ENCODE data around the gene SHFL.

Gene SHFL

GRCh38 chr19:10110076-10110971 is 24.2 kb downstream of the SHFL start:
- no peak for DNase-seq

DNA sequence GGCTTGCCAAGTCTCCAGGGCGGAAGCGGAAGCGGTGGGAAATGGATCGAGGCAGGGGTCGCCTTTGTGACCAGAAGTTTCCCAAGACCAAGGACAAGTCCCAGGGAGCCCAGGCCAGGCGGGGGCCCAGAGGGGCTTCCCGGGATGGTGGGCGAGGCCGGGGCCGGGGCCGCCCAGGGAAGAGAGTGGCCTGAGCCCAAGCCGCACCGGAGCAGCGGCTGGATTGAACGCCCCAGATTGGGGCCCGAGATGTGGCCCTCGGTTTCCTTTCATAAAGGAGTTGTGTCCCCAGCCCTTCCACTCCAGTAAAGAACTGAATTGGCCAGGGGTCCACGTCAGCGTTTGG is 24.8 kb downstream of the SHFL start:
- no peak for DNase-seq

DNA sequence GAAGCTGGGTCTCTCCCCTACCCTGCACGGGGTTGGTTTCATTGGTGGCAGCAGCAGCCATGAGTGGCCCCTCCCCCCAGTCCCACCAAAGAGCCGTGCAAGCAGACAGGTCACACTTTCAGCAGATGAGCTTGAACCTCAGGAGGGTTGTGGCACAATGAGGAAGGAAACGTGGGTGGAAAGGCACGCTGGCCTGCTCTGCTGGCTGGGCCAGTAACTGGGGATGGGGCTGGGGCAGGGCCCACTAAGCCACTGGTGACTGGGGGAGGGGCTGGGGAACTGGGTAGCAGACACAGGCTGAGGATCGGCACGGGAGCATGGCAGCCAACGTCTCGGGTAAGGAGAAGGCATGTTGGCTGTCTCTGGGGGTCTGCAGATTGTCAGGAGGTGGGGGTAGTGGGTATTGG is 25.3 kb downstream of the SHFL start, which contains the start of gene P2RY11:
Gene P2RY11, plus strand, starts transcription at position 289 of the 407 bp plus-strand sequence. Its CDS starts 29 bp downstream, at position 318.
- no peak for DNase-seq

DNA sequence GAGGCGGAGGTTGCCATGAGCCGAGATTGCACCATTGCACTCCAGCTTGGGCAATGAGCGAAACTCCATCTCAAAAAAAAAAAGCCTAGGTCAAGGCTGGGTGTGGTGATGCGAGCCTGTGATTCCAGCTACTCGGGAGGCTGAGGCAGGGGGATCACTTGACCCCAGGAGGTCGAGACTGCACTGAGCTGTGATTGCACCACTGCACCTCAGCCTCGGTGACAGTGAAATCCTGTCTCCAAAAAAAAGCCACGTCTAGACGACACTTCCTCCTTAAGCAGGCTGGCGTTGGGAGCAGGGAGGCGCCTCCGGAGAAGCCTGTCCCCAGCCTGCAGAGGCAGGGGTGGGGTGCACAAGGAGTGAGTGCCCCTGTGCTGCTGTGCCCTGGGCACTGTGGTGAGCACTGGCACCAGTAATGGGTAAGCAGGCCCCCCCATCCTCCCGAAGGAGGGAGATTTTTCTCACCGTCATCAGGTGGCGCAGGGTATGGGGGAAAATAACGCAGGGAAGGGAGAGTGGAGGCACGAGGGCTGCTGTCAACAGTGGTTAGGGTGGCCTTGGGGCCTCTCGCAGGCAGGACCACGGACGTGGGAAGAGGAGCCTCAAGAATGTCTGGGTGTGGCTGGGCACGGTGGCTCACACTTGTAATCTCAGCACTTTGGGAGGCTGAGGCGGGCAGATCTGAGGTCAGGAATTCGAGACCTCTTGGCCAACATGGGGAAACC is 26.1 kb downstream of the SHFL start:
- no peak for DNase-seq

DNA sequence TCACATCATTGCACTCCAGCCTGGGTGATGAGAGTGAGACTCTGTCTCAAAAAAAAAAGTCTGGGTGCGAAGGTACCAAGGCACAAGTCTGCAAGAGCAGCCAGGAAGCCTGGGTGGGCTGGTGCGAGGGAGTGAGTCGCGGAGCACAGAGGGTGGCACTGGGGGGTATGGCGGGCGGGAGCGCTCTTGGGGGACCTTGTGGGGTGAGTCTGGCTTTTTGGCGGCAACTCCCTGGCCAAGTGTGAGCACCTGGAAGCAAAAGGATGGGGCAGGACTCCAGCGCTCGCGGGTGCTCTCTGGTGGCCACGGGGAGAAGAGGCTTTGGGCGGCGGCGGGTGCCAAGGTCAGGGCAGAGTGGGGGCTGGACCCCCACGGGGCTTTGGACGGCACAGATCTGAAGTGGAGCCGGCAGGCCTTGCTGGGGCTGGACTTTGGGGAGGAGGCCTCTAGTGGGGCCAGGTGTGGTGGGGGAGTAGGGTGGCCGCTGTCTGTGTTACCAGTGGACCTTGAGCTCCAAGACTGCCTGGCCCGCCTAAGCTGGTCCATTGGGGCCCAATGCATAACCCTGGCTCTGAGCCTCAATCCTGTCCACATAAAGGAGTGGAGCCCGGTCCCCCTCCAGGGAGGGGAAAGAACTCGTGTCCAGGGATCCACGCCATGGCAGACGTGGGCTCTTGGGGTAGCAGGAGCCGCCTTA is 26.9 kb downstream of the SHFL start:
- DNase-seq, result no peak

DNA sequence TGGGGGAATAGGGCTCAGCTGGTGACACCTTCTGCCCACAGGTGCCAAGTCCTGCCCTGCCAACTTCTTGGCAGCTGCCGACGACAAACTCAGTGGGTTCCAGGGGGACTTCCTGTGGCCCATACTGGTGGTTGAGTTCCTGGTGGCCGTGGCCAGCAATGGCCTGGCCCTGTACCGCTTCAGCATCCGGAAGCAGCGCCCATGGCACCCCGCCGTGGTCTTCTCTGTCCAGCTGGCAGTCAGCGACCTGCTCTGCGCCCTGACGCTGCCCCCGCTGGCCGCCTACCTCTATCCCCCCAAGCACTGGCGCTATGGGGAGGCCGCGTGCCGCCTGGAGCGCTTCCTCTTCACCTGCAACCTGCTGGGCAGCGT is 27.5 kb downstream of the SHFL start:
- DNase-seq, result no peak

- DNase-seq, result no peak
Measured at GRCh38 chr19:10113964-10114650, 28.0 kb downstream of the SHFL start.

GRCh38 chr19:10114651-10115391 is 28.7 kb downstream of the SHFL start:
- no peak for DNase-seq

DNA sequence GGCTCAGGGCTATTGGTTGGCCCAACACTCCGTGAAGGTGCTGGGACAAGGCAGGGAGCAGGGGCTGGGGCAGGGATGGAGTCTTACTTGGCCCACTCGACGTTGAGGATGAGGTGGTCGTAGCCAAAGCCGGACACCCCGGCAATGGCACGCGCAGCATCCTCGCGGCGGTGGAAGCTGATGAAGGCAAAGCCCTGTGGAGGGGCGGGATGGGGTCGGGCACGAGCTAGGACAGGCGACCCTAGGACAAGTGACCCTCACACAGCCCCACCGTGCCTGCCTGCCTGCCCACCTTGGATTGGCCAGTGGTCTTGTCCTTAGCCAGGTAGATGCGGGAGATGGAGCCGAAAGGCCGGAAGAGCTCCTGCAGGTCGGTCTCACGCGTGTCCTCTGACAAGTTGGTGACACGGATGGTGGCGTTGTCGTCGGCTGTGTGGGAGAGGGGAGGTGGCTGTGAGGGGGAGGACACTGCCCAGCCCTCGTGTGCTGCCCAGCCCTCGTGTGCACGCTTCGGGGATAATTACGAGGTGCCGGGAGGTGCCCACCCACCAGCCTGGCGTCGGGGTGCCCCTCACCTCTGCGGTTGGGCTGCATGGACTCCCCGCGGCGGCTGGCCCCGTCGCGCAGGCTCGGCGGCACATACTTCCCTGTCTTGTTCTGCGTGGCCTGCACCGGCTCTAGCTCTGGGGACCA is 29.4 kb downstream of the SHFL start:
- no peak for DNase-seq

GRCh38 chr19:10116085-10116865 is 30.2 kb downstream of the SHFL start:
- DNase-seq, result no peak

DNA sequence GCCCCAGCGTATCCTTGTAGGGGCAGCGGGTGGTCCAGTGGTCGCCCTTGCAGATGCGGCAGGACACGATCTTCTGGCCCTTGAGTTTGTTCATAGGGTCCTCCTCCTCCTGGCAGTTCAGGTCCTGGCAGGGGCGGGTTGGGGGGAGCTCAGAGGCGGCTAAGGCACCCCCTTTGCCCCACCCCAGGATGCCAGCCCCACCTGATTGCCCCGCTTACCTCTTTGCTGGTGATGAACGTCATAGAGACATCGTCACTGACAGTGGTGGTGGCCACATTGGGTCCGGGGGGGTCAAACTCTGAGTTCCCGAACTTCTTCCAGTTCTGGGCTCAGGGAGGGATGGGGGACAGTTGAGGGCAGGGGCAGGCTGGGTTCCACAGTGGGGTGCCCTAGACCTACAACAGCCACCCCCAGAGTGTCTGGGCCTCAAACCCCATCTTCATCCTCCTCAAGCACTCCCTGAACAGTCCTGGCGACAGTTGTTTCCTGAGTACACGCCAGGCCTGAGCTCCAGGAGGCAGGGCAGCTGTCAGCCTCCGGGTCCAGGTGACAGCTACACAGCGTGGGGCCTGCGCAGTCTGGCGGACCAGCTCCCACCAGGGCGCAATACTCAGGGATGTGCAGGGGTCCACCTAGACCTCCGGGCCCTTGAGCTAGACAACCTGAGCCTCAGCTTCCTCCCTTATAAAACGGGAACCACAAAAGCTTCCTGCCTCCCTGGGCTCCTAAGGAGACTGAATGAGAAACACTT is 30.9 kb downstream of the SHFL start:
- no peak for DNase-seq

DNA sequence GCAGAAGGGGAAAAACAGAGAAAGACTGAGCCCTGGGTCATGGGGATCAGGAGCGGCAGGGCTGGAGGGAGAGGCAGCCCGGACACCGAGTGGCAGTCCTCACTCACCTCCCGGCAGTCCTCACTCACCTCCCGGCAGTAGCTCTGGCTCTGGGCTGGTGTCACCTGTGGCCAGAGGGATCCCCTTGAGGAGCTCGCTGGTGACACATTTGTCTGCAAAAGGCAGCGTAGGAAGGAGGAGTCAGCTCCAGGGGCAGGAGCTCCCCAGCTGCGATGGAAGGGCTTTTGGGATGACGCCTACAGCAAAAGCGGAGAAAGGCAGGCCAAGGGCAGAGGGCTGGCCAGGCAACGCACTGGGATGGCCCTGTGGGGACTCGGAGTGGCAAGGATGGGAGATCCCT is 32.8 kb downstream of the SHFL start:
- no peak for DNase-seq

- DNase-seq, result no peak
Measured at GRCh38 chr19:10120538-10121189, 34.5 kb downstream of the SHFL start.

DNA sequence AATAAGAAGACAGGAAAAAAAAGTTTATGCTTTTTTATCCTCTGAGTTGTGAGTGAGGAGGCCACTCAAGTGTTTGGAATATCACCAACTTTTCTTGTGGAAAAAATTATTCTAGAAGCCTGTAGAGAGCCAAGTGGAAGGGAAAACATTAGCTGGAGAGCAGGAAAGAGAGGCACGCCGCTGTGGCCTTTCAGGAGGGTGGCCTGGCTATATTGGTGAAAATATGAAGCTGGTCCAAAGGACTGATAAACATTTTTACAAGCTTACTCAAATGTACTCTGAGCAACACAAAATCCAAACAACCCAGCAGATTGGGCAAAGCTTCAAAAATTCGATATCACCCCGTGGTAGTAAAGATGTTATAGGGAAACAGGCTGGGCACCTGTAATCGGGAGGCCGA is 35.9 kb downstream of the SHFL start:
- no peak for DNase-seq

- DNase-seq, result no peak
Measured at GRCh38 chr19:10124429-10124828, 38.3 kb downstream of the SHFL start.

- no peak for DNase-seq
Measured at GRCh38 chr19:10126213-10126639, 40.1 kb downstream of the SHFL start.

DNA sequence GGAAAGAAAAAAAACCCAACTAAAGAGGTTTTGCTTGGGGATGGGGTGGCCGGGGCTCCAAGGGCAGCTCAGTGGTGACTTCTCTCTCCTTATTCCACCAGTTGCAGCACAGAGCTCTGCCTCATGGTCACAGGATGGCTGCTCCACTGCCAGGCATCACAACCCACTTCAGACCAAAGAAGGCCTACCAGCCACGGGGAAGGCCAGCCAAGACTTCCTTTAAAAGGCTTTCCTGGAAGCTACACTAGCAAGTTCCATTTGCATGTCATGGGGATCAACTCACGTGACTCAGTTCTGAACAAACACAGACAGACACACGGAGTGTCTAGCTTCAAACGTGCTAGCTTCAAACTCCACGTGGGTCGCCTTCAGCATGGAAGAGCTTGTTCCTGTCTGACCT is 46.8 kb downstream of the SHFL start:
- no peak for DNase-seq

- no peak for DNase-seq
Measured at GRCh38 chr19:10133596-10133995, 47.5 kb downstream of the SHFL start.

DNA sequence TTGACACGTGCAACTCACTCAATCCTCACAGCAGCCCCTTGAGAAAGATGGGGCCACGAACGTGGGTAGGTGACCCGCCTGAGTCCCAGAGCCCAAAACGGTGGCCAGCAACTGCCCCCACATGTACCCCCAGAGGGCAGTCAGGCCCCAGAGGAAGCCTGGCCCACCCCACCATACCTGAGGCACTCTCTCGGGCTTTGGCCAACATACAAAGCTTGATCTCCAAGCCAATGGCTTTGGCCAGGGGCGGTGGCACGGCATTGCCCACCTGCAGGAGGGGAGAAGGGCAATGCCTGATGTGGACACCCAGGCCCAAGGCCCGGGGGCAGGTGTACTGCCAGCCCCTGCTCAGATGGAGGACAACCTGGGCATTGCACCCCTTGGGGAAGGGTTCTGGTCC is 47.9 kb downstream of the SHFL start:
- no peak for DNase-seq
